Measurements from ENCODE around the gene TRIM26.

TRIM26 gene

GRCh38 chr6:30154061-30154460, 59.1 kb downstream of the TRIM26 start:
- H3K36me3 ChIP-seq (ENCODE audit: control insufficient read depth, insufficient read depth, low read length): no peaks in the 10 kb centered on the region
- no peak for DNase-seq (ENCODE audit: extremely low read depth, insufficient read length)
- no peak overlapping the region for H3K4me3 ChIP-seq (replicated peaks; ENCODE audit: low read depth, low read length)
- no peak for TF ChIP-seq CTCF (IDR thresholded peaks at IDR 0.05; ENCODE audit: insufficient read depth, low read length, poor library complexity, severe bottlenecking)
- H3K27me3 ChIP-seq (replicated peaks; ENCODE audit: control insufficient read depth, insufficient read depth, low read length): no peaks in the 10 kb centered on the region

- TF ChIP-seq CTCF (IDR thresholded peaks at IDR 0.05; ENCODE audit: insufficient read depth, low read length, poor library complexity, severe bottlenecking): no peak
- Histone ChIP-seq H3K36me3 (ENCODE audit: control insufficient read depth, insufficient read depth, low read length) (no peaks in the 10 kb centered on the region), H3K4me3 (replicated peaks; ENCODE audit: low read depth, low read length) (no peak overlapping the region), H3K27me3 (replicated peaks; ENCODE audit: control insufficient read depth, insufficient read depth, low read length) (no peaks in the 10 kb centered on the region)
- DNase-seq (ENCODE audit: extremely low read depth, insufficient read length): no peak
Measured at GRCh38 chr6:30152910-30153610, 60.1 kb downstream of the TRIM26 start.

- no peak for DNase-seq (ENCODE audit: extremely low read depth, insufficient read length)
- TF ChIP-seq CTCF (IDR thresholded peaks at IDR 0.05; ENCODE audit: insufficient read depth, low read length, poor library complexity, severe bottlenecking): no peak
- Histone ChIP-seq H3K27me3 (replicated peaks; ENCODE audit: control insufficient read depth, insufficient read depth, low read length) (no peaks in the 10 kb centered on the region), H3K4me3 (replicated peaks; ENCODE audit: low read depth, low read length) (no peak overlapping the region), H3K36me3 (ENCODE audit: control insufficient read depth, insufficient read depth, low read length) (no peaks in the 10 kb centered on the region)
Measured at GRCh38 chr6:30152016-30152673, 61.1 kb downstream of the TRIM26 start.

- no peak for DNase-seq (ENCODE audit: extremely low read depth, insufficient read length)
- H3K4me3 ChIP-seq (replicated peaks; ENCODE audit: low read depth, low read length): no peak overlapping the region
Measured at GRCh38 chr6:30151580-30151979, 61.6 kb downstream of the TRIM26 start.

GRCh38 chr6:30150671-30151395, 62.4 kb downstream of the TRIM26 start:
- H3K27me3 ChIP-seq (replicated peaks; ENCODE audit: control insufficient read depth, insufficient read depth, low read length): no peaks in the 10 kb centered on the region
- no peak for TF ChIP-seq CTCF (IDR thresholded peaks at IDR 0.05; ENCODE audit: insufficient read depth, low read length, poor library complexity, severe bottlenecking)
- no peak for DNase-seq (ENCODE audit: extremely low read depth, insufficient read length)

More at GRCh38 chr6:30151580-30151979, 61.6 kb downstream of the TRIM26 start:
- TF ChIP-seq CTCF (IDR thresholded peaks at IDR 0.05; ENCODE audit: insufficient read depth, low read length, poor library complexity, severe bottlenecking): no peak
- H3K36me3 ChIP-seq (ENCODE audit: control insufficient read depth, insufficient read depth, low read length): no peaks in the 10 kb centered on the region
- no peaks in the 10 kb centered on the region for H3K27me3 ChIP-seq (replicated peaks; ENCODE audit: control insufficient read depth, insufficient read depth, low read length)

More at GRCh38 chr6:30150671-30151395, 62.4 kb downstream of the TRIM26 start:
- H3K4me3 ChIP-seq (replicated peaks; ENCODE audit: low read depth, low read length): no peak overlapping the region
- no peaks in the 10 kb centered on the region for H3K36me3 ChIP-seq (ENCODE audit: control insufficient read depth, insufficient read depth, low read length)
